HepG2 (cell line): ENCODE results near the gene PIGC. TPM values are rescaled to one million over a fixed set of nuclear protein-coding genes. Genes with fewer than 3 reads are reported as not detected.

Experiments
- ARID2 ChIP-seq: sonication (generic); formaldehyde crosslinking; IDR thresholded peaks from 2 replicates; pipeline ENCODE4 v1.8.1; 2022; ENCODE audit warnings: mild to moderate bottlenecking, missing genetic modification reagents, borderline replicate concordance
- ARID3A ChIP-seq: IDR thresholded peaks from 2 replicates; pipeline ENCODE4 v1.6.1; 2012; ENCODE audit warnings: low read depth, low read length, improper control_type of control experiment
- DDIT3 ChIP-seq: sonication (generic); formaldehyde crosslinking; IDR thresholded peaks from 2 replicates; pipeline ENCODE4 v1.4.0; 2020; ENCODE audit warnings: mild to moderate bottlenecking, missing genetic modification reagents
- EHMT2 ChIP-seq: fragments of 200-600 bp; sonication (generic); IDR thresholded peaks from 2 replicates; pipeline ENCODE4 v1.7.0; 2017; ENCODE audit warnings: antibody characterized with exemption, low read depth, low read length, borderline replicate concordance
- FOXP4 ChIP-seq: sonication (generic); formaldehyde crosslinking; IDR thresholded peaks from 2 replicates; pipeline ENCODE4 v1.4.0; 2020; ENCODE audit warnings: missing genetic modification reagents
- HHEX ChIP-seq: IDR thresholded peaks from 2 replicates; pipeline ENCODE4 v1.6.1; 2016; ENCODE audit warnings: control low read depth
- HNF4G ChIP-seq, 2 experiments: sonication (generic) in 1 of 2; formaldehyde crosslinking in 1 of 2; IDR thresholded peaks; 2 replicates each; pipeline versions ENCODE4 v1.4.0 to v1.6.1; 2011 to 2020; ENCODE audit warnings: borderline replicate concordance in 2 of 2, low read depth in 2 of 2, mild to moderate bottlenecking in 2 of 2, low read length in 1 of 2, missing genetic modification reagents in 1 of 2, moderate library complexity in 1 of 2
- HOMEZ ChIP-seq: IDR thresholded peaks from 2 replicates; pipeline ENCODE4 v1.6.1; 2016; ENCODE audit warnings: low read depth
- MAZ ChIP-seq, 2 experiments: sonication (generic) in 1 of 2; formaldehyde crosslinking in 1 of 2; IDR thresholded peaks; 2 replicates each; pipeline versions ENCODE4 v1.5.0 to v1.6.1; 2012 to 2020; ENCODE audit warnings: low read depth in 2 of 2, mild to moderate bottlenecking in 2 of 2, borderline replicate concordance in 1 of 2, improper control_type of control experiment in 1 of 2, low read length in 1 of 2, missing genetic modification reagents in 1 of 2, moderate library complexity in 1 of 2
- SOX13 ChIP-seq, 3 experiments: fragments of 450-650 bp in 1 of 3; sonication (generic) in 1 of 3; formaldehyde crosslinking in 1 of 3; IDR thresholded peaks in 2 of 3; conservative IDR thresholded peaks in 1 of 3; 2 replicates each; pipeline versions ENCODE4 v1.5.0 to v1.6.1; 2016 to 2020; ENCODE audit warnings: antibody characterized with exemption in 1 of 3, mild to moderate bottlenecking in 1 of 3, missing compliant biosample characterization in 1 of 3, missing genetic modification reagents in 1 of 3, moderate library complexity in 1 of 3
- TEAD3 ChIP-seq: optimal IDR thresholded peaks from 2 replicates; pipeline ENCODE3; 2016; ENCODE audit warnings: borderline replicate concordance
- YEATS2 ChIP-seq: sonication (generic); formaldehyde crosslinking; IDR thresholded peaks from 2 replicates; pipeline ENCODE4 v1.4.0; 2020; ENCODE audit warnings: missing genetic modification reagents, borderline replicate concordance
- ZC3H4 ChIP-seq: sonication (generic); formaldehyde crosslinking; IDR thresholded peaks from 2 replicates; pipeline ENCODE4 v1.4.0; 2020; ENCODE audit warnings: missing genetic modification reagents, borderline replicate concordance
- ZNF138 ChIP-seq: sonication (generic); formaldehyde crosslinking; IDR thresholded peaks from 2 replicates; pipeline ENCODE4 v1.5.0; 2020; ENCODE audit warnings: mild to moderate bottlenecking, low read depth, missing genetic modification reagents
- ZSCAN30 ChIP-seq: sonication (generic); formaldehyde crosslinking; IDR thresholded peaks from 2 replicates; pipeline ENCODE4 v1.5.0; 2020; ENCODE audit warnings: mild to moderate bottlenecking, missing genetic modification reagents
- polyA plus RNA-seq, 8 experiments: library from polyadenylated mRNA; depleted of rRNA in 3 of 8; stranded (reverse) in 7 of 8; unstranded in 1 of 8; fragments of >200 nt; fragmentation: Illumina TruSeq in 4 of 8; extraction: Trizol in 4 of 8; gene quantifications; 2 replicates each; pipeline versions ENCODE4 v1.2.1 to v1.2.3, GENCODE V29; 2011 to 2016; ENCODE audit warnings: low read depth in 4 of 8, missing spikeins in 1 of 8, mixed read lengths in 1 of 8; ENCODE audit not compliant: insufficient read depth in 1 of 8
- total RNA-seq, 5 experiments: library from RNA; depleted of rRNA; stranded (reverse); fragments of >200 nt; fragmentation: Illumina TruSeq; extraction: Trizol; gene quantifications; 2 replicates each; pipeline ENCODE4 v1.2.3, GENCODE V29; 2016; ENCODE audit warnings: low read depth in 1 of 5
- TF ChIP-seq, protein P1 (sequence below): sonication (generic); formaldehyde crosslinking; conservative IDR thresholded peaks from 2 replicates; pipeline ENCODE4 v1.4.0; 2020; ENCODE audit warnings: missing genetic modification reagents
- TF ChIP-seq, protein P2 (sequence below): IDR thresholded peaks from 2 replicates; pipeline ENCODE4 v1.6.1; 2016; ENCODE audit warnings: missing compliant biosample characterization, missing genetic modification reagents, borderline replicate concordance

Gene PIGC
- total and polyA plus RNA-seq, 2 of the 13 experiments (the other 11 are each of a cell fraction or from before 2014, with no cell fraction given), result 26.7 to 29.5 TPM

GRCh38 chr1:172467446-172467845 is 23.6 kb upstream of the PIGC start (continued):
- TF ChIP-seq, protein P1, sequence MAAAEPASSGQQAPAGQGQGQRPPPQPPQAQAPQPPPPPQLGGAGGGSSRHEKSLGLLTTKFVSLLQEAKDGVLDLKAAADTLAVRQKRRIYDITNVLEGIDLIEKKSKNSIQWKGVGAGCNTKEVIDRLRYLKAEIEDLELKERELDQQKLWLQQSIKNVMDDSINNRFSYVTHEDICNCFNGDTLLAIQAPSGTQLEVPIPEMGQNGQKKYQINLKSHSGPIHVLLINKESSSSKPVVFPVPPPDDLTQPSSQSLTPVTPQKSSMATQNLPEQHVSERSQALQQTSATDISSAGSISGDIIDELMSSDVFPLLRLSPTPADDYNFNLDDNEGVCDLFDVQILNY (CRISPR knock-in tag), result no peak
- TF ChIP-seq, protein P2, sequence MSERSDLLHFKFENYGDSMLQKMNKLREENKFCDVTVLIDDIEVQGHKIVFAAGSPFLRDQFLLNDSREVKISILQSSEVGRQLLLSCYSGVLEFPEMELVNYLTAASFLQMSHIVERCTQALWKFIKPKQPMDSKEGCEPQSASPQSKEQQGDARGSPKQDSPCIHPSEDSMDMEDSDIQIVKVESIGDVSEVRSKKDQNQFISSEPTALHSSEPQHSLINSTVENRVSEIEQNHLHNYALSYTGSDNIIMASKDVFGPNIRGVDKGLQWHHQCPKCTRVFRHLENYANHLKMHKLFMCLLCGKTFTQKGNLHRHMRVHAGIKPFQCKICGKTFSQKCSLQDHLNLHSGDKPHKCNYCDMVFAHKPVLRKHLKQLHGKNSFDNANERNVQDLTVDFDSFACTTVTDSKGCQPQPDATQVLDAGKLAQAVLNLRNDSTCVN, result peak; percentile 92
- TF ChIP-seq ZC3H4 (CRISPR knock-in tag) (no peak), SOX13 (IDR thresholded peaks at IDR 0.05) (no peak), SOX13 (CRISPR knock-in tag; conservative IDR thresholded peaks at IDR 0.05 in 1 of 2, IDR thresholded peaks at IDR 0.05 in 1 of 2) (peak in 1 of 2 experiments; percentile 34; a peak in 1 of 4 replicates), ARID2 (CRISPR knock-in tag) (no peak), ZNF138 (CRISPR knock-in tag) (no peak), YEATS2 (no peak), MAZ (IDR thresholded peaks at IDR 0.05; ENCODE audit: borderline replicate concordance, low read depth, low read length) (no peak), MAZ (CRISPR knock-in tag; IDR thresholded peaks at IDR 0.05; ENCODE audit: low read depth) (no peak), TEAD3 (peak; percentile 81), FOXP4 (no peak), DDIT3 (CRISPR knock-in tag) (no peak), HHEX (CRISPR knock-in tag) (0 out of 2 replicates have a peak, but pooled peaks have one; percentile 7), EHMT2 (peak; percentile 92), ARID3A (peak; percentile 65), HOMEZ (CRISPR knock-in tag) (peak; percentile 91), ZSCAN30 (CRISPR knock-in tag) (no peak), HNF4G (IDR thresholded peaks at IDR 0.05; ENCODE audit: borderline replicate concordance, low read depth, low read length) (peak; percentile 51), HNF4G (CRISPR knock-in tag; IDR thresholded peaks at IDR 0.05; ENCODE audit: borderline replicate concordance, low read depth) (no peak)
